Ishikawa (cell line): Measurements from ENCODE around the gene IBSP.

Source experiments
- CEBPB ChIP-seq: IDR thresholded peaks from 2 replicates; pipeline ENCODE4 v1.6.1; 2012
- CREB1 ChIP-seq: IDR thresholded peaks from 2 replicates; pipeline ENCODE4 v1.6.1; 2012; ENCODE audit warnings: low read depth
- EGR1 ChIP-seq: IDR thresholded peaks from 2 replicates; pipeline ENCODE4 v1.6.1; 2012
- EP300 ChIP-seq: IDR thresholded peaks from 2 replicates; pipeline ENCODE4 v1.6.1; 2012; ENCODE audit warnings: borderline replicate concordance
- FOXM1 ChIP-seq: IDR thresholded peaks from 2 replicates; pipeline ENCODE4 v1.6.1; 2012; ENCODE audit warnings: low read depth, borderline replicate concordance
- NFIC ChIP-seq: IDR thresholded peaks from 2 replicates; pipeline ENCODE4 v1.6.1; 2012
- RAD21 ChIP-seq: IDR thresholded peaks from 2 replicates; pipeline ENCODE4 v1.6.1; 2012; ENCODE audit warnings: low read depth
- TAF1 ChIP-seq: IDR thresholded peaks from 2 replicates; pipeline ENCODE4 v1.6.1; 2012; ENCODE audit warnings: low read depth, mild to moderate bottlenecking
- TCF12 ChIP-seq: IDR thresholded peaks from 2 replicates; pipeline ENCODE4 v1.6.1; 2012; ENCODE audit warnings: low read depth
- TEAD4 ChIP-seq: IDR thresholded peaks from 2 replicates; pipeline ENCODE4 v1.6.1; 2012
- YY1 ChIP-seq: IDR thresholded peaks from 2 replicates; pipeline ENCODE4 v1.6.1; 2012; ENCODE audit warnings: low read depth
- ZBTB7A ChIP-seq: IDR thresholded peaks from 2 replicates; pipeline ENCODE4 v1.6.1; 2012; ENCODE audit warnings: low read depth
- TF ChIP-seq, protein P1 (sequence below): IDR thresholded peaks from 2 replicates; pipeline ENCODE4 v1.6.1; 2012
- TF ChIP-seq, protein P2 (sequence below): IDR thresholded peaks from 2 replicates; pipeline ENCODE4 v1.6.1; 2012; ENCODE audit warnings: low read depth, mild to moderate bottlenecking
- TF ChIP-seq, protein P3 (sequence below): IDR thresholded peaks from 2 replicates; pipeline ENCODE4 v1.6.1; 2012

The IBSP gene

DNA sequence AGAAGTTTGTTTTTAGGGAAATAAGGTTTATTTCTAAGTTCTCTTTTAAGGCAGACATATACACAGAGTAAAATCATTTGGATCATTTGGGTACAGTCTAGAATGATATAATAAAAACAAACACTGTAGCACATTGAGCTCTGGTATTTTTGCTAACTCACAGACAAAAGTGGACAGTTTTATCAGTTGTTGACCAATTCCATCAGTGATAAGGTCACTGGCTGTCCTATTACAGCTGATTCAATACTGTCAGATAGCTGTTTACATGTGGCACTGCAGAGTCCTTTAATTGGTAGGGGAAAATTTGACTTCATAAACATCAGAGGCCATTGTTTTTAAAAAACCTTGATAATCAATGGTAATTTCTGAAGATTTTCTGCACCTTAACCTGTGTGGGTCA lies 3.5 kb downstream of the IBSP start:
- no peak for TF ChIP-seq CEBPB
- TF ChIP-seq ZBTB7A: no peak
- TF ChIP-seq, protein P1, sequence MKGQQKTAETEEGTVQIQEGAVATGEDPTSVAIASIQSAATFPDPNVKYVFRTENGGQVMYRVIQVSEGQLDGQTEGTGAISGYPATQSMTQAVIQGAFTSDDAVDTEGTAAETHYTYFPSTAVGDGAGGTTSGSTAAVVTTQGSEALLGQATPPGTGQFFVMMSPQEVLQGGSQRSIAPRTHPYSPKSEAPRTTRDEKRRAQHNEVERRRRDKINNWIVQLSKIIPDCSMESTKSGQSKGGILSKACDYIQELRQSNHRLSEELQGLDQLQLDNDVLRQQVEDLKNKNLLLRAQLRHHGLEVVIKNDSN: no peak
- no peak for TF ChIP-seq RAD21
- no peak for TF ChIP-seq FOXM1
- TF ChIP-seq NFIC: no peak
- no peak for TF ChIP-seq TAF1
- no peak for TF ChIP-seq CREB1
- TF ChIP-seq EP300: no peak
- TF ChIP-seq TEAD4: no peak

DNA sequence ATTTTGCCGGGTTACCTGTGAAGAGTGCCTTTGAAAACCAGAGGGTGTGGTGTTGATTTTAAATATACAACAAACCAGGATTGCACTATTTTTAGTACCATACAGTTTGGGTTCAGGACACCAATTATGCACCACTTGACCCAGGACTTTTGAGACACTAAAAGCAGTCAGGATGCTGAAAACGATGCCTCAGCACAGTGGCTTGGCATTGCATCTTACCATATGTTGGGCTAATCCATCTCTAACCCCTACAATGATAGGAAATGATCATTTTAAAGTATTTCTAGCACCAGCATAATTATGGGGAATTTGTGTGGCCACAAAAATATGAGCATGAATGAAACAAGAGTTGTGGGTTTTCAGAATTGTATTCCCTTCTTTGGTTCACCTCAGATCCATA lies 4.1 kb downstream of the IBSP start:
- TF ChIP-seq, protein P1: no peak
- TF ChIP-seq, protein P2, sequence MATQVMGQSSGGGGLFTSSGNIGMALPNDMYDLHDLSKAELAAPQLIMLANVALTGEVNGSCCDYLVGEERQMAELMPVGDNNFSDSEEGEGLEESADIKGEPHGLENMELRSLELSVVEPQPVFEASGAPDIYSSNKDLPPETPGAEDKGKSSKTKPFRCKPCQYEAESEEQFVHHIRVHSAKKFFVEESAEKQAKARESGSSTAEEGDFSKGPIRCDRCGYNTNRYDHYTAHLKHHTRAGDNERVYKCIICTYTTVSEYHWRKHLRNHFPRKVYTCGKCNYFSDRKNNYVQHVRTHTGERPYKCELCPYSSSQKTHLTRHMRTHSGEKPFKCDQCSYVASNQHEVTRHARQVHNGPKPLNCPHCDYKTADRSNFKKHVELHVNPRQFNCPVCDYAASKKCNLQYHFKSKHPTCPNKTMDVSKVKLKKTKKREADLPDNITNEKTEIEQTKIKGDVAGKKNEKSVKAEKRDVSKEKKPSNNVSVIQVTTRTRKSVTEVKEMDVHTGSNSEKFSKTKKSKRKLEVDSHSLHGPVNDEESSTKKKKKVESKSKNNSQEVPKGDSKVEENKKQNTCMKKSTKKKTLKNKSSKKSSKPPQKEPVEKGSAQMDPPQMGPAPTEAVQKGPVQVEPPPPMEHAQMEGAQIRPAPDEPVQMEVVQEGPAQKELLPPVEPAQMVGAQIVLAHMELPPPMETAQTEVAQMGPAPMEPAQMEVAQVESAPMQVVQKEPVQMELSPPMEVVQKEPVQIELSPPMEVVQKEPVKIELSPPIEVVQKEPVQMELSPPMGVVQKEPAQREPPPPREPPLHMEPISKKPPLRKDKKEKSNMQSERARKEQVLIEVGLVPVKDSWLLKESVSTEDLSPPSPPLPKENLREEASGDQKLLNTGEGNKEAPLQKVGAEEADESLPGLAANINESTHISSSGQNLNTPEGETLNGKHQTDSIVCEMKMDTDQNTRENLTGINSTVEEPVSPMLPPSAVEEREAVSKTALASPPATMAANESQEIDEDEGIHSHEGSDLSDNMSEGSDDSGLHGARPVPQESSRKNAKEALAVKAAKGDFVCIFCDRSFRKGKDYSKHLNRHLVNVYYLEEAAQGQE: no peak
- TF ChIP-seq YY1 (no peak), CREB1 (no peak), RAD21 (no peak), ZBTB7A (no peak), TAF1 (no peak), EGR1 (no peak), FOXM1 (no peak)
- TF ChIP-seq, protein P3, sequence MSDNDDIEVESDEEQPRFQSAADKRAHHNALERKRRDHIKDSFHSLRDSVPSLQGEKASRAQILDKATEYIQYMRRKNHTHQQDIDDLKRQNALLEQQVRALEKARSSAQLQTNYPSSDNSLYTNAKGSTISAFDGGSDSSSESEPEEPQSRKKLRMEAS: no peak

DNA sequence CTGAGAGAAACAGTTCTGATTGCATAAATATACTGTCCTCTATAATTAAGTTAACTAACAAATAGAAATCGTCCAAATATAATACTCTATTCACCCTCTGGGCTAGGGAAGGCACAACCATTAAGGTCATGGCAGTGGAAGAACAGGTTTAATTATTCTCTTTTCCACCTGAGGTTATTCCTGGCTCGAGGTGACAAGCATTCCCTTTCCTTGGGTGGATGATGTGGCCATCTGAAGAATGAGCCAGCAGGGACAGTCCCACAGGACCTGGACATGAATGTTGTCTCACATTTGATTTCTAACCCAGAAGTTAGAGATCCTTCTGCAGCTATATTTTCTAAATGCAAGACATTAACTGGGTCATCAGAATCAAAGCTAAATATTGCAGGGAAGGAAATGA lies 5.5 kb downstream of the IBSP start:
- TF ChIP-seq YY1 (no peak), TCF12 (no peak), NFIC (no peak), ZBTB7A (no peak)
- TF ChIP-seq, protein P2: no peak

DNA sequence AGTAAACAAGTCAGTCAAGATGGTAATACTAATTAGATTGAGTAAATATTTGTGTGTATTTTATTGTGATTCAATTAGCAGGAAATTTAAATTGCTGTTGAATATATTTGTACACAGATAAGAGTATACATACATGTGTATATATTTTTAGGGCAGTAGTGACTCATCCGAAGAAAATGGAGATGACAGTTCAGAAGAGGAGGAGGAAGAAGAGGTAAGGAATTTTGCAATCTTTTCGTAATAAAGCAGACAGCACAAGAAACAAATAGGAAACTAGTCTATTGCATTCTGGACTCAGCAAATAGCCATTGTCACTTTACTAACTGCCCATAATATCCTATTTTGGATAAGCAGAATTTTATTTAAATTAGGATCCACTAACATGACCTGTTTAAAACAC lies 6.6 kb downstream of the IBSP start:
- no peak for TF ChIP-seq TAF1
- no peak for TF ChIP-seq FOXM1
- TF ChIP-seq RAD21: no peak
- TF ChIP-seq TEAD4: no peak
- TF ChIP-seq CREB1: no peak
- TF ChIP-seq TCF12: no peak
- TF ChIP-seq ZBTB7A: no peak
- no peak for TF ChIP-seq CEBPB
- TF ChIP-seq EGR1: no peak
- TF ChIP-seq, protein P2: no peak
- TF ChIP-seq, protein P1: no peak
- TF ChIP-seq NFIC: no peak
- TF ChIP-seq EP300: no peak
- no peak for TF ChIP-seq YY1
- TF ChIP-seq, protein P3: no peak

DNA sequence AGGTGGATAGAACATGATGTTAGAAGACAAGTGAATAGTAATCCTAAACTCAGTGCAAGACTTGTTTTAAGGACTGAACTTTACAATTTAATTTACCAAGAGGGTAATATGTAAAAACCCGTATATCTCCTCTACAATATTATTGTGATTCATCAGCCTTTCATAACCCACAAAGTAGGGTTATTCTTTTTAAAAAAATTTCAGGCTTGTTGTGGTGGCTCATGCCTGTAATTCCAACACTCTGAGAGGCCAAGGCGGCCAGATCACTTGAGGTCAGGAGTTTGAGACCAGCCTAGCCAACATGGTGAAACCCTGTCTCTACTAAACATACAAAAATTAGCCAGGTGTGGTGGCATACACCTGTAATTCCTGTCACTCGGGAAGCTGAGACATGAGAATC lies 7.2 kb downstream of the IBSP start:
- no peak for TF ChIP-seq CEBPB
- TF ChIP-seq FOXM1: no peak
- TF ChIP-seq TAF1: no peak
- TF ChIP-seq, protein P1: no peak
- no peak for TF ChIP-seq TEAD4
- TF ChIP-seq RAD21: no peak
- no peak for TF ChIP-seq TCF12
- TF ChIP-seq EGR1: no peak
- no peak for TF ChIP-seq YY1
- TF ChIP-seq CREB1: no peak
- TF ChIP-seq, protein P2: no peak
- TF ChIP-seq NFIC: no peak
- no peak for TF ChIP-seq EP300
